GM21423 (cell line): ENCODE data around the gene TSPAN33.

Source experiments
- ATAC-seq: cut with Tn5 transposase; IDR thresholded peaks from one replicate; pipeline ENCODE4 v1.9.1; 2021; ENCODE audit warnings: mild to moderate bottlenecking, moderate library complexity; ENCODE audit not compliant: unreplicated experiment

The TSPAN33 gene

GRCh38 chr7:129134356-129134987 is 10.0 kb upstream of the TSPAN33 start:
- ATAC-seq = no peak

- ATAC-seq = peak; percentile 69
Observed at GRCh38 chr7:129136887-129137642, 7.4 kb upstream of the TSPAN33 start.

- no peak for ATAC-seq
Observed at GRCh38 chr7:129143724-129144094, 798 bp upstream of the TSPAN33 start.

DNA sequence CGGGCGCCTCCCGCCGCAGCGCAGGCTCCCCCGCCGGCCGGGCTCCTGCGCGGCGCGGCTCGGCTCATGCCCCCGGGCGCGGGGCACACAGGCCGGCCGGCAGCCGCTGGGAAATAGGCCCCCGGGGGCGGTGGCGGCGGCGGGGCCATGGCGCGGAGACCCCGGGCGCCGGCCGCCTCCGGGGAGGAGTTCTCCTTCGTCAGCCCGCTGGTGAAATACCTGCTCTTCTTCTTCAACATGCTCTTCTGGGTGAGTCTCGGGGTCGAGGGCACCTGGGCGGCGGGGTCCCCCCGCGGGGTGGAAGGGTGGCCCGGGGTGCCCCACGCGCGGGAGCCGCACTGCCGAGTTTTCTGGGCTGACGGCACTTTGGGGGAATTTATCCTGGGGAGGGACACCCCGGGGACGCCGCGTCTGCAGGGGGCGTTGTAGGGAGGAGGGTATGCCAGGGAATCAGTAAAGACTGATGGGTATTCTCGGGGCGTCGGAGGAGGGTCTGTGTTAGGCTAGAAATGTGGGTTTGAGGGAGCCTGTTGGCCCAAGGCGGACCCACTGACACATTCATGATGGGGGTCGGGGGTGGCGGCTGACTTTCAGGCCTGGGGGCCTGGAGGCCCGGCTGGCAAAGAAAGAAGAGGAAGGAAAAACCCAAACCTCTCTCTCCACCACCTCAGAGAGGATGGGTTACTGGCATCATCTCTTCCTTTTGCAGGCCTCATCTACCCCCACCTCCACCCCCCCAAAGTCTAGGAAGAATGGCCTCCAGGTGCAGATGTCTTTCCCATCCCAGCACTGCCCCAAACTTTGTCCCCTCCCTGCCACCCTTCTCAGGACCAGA is 544 bp downstream of the TSPAN33 start:
- ATAC-seq = peak; percentile 12

DNA sequence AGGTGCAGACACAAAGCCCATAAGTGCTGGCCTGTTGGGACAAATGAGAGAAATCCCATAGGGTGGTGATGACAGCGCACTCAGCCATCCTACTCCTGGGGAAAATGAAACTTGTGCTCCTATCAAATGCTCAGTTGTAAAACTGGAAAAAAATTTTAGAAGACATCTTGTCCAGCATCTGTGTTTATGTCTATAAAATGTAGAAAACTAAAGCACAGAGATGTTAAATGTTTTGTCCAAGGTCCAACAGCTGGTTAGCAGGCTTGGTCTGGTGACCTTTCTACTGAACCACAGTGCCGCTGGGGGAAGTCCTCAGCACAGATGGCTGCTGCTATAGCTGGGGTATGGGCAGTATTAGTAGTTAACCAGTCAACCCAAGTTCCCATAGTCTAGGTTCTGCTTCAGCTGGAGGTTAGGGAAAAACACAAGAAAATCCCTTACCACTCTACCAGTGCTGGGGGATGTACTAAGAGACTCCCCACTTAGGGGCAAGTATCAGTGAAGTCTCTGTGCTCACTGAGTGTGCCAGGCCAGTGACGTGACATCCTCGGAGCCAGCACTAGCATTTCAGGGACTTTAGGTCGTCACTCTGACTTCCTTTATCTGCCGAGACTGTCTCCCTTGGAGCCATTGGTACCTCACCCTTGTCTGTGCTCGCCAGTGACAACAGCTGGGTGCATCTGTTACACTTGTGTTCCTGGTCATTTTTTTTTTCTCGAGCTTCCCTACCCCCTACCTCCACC is 1.9 kb downstream of the TSPAN33 start:
- ATAC-seq = peak; percentile 67

- ATAC-seq = no peak
Observed at GRCh38 chr7:129147731-129148130, 3.2 kb downstream of the TSPAN33 start.

DNA sequence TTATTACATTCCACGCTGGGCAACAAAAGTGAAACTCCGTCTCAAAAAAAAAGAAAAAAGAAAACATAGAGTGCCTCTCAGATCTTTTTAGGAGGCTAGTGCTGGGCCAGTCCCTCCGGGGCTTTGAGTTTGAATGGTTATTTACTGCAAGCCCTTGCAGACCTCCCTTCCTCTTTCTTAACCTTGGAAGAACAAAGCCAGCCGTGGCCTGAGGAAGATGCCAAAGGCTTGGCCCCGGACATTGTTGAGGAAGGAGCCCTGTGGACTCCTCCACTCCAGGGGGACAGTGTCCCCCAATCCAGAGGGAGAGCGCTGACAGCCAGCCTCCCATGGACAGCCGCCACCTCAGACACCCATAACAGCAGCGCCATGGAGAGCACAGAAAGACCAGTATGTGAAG is 5.0 kb downstream of the TSPAN33 start:
- ATAC-seq = no peak

GRCh38 chr7:129150199-129150996 is 5.9 kb downstream of the TSPAN33 start:
- ATAC-seq = no peak

DNA sequence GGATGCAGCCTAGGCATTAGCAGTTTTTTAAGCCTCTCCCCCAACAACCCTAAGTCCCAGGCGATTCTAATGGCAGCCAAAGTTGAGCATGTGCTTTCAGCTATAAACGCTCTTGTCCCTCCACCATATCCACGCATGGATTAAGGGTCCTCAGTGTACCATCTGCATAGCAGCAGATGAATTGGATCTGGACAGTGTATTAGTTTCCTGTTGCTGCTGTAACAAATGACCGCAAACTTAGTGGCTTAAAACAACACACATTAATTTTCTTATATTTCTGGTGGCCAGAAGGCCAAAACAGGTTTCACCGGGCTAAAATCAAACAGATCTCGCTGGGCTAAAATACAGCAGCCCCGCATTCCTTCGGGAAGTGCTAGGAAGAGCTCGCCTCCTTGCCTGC is 13.1 kb downstream of the TSPAN33 start:
- ATAC-seq = no peak

DNA sequence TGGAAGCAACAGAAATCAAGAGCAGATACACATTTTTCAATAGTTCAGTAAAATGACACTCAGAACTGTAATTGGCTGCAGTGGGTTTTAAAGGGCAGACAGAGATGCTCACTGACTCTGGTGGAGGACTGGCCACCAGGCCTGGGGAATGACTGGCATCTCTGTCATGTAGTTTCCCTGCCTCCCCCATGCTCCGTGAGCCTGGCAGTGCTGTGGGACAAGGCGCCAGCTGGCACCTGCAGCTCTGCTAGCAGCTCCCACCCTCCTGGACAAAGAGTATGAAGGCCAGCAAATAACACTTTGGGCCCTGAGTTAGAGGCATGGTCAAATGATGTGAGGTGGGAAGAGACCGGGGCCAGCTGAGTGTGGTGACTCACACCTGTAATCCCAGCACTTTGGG is 15.0 kb downstream of the TSPAN33 start:
- ATAC-seq = no peak

DNA sequence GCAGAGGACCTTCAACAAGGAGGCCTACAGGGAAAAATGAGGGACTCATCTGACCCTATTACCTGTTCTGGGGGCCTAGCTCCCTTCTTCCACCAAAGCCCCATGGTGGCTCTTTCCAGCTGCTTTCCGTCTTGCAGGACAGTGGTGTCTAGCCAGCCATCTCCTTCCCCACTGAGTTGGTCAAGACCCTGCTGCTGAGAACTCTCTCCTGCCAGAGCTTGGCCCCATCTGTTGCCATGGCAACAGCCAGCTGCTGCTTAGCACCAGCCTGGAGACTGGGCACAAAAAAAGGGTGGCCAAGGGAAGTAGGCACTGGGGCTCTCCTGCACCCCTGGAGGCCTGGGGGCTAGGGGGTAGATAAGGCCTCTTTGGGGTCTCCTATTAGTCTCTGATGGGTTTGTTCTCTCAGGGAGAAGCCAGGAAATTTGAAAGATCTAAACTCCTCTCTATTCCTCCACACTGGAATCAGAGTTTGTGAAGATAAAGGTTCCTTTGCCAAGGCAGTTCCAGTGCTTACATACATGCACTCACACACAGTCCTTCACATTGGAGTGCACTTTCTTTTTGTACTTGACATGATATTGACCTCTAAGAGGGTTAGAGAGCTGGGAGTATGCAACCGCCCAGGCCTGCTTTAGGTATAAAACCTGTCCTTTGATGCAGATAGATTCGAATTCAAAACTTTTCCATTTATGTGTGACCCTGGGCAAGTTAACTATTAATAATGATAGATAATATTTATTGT is 15.8 kb downstream of the TSPAN33 start:
- no peak for ATAC-seq

GRCh38 chr7:129161524-129162225 is 17.2 kb downstream of the TSPAN33 start:
- ATAC-seq = no peak

- no peak for ATAC-seq
Observed at GRCh38 chr7:129162732-129163131, 18.2 kb downstream of the TSPAN33 start.

DNA sequence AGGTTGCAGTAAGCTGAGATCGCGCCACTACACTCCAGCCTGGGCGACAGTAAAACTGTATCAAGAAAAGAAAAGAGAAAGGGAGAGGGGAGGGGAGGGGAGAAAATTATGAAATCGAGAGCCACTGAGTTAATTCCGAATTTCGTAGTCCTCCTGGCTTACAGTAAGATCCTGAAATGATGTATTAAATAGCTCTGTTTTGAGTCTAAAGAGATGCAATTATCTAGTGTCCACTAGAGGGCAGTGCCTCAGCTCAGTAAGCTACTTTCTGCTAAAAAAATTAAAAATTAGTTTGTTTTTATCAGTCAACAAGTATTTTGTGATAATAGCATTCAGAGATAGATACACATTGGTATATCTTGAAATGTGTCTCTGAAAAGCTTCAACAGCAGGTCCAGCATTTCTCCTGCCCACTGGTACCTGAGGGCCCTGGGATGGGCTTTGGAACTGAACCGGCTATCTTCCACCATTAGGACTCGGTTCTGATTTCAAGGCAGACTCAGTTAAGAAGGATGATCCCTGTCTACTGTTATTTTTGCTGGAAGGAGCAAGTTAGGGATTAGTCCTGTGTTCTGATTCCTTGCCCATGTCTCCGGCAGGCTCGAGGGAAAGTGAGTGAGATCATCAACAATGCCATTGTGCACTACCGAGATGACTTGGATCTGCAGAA is 19.5 kb downstream of the TSPAN33 start:
- ATAC-seq = no peak

DNA sequence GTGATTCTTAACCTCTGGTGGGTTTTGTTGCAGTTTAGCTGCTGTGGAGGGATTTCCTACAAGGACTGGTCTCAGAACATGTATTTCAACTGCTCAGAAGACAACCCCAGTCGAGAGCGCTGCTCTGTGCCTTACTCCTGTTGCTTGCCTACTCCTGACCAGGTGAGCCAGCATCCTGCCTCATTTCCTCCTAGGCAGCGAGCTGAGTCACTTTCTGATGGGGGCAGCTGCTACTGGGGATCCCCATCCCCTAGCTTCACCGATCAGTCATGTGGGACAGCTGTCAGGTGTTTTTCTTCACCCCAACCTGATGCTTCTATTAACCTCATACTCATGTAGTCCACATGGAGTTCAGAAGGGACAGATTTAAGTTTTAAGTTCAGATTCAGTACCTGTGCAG is 22.2 kb downstream of the TSPAN33 start:
- peak; percentile 53 for ATAC-seq

GRCh38 chr7:129167817-129168216 is 23.3 kb downstream of the TSPAN33 start:
- no peak for ATAC-seq

GRCh38 chr7:129168231-129169021 is 23.9 kb downstream of the TSPAN33 start:
- no peak for ATAC-seq
